ENCODE results near the gene IFT74.

Gene IFT74

GRCh38 chr9:26949637-26950069, 6.6 kb upstream of the IFT74 start:
- no peak for DNase-seq (ENCODE audit: low read depth)
- TF ChIP-seq CTCF (IDR thresholded peaks at IDR 0.05; ENCODE audit: control insufficient read depth, extremely low read depth, insufficient read depth) = no peak

GRCh38 chr9:26950521-26950920, 5.7 kb upstream of the IFT74 start:
- TF ChIP-seq CTCF (IDR thresholded peaks at IDR 0.05; ENCODE audit: control insufficient read depth, extremely low read depth, insufficient read depth) = no peak
- no peak for DNase-seq (ENCODE audit: low read depth)
- no peak overlapping the region for H3K4me3 ChIP-seq (ENCODE audit: low read depth, low read length)

More at GRCh38 chr9:26949637-26950069, 6.6 kb upstream of the IFT74 start:
- no peak overlapping the region for H3K4me3 ChIP-seq (ENCODE audit: low read depth, low read length)

- DNase-seq (ENCODE audit: low read depth) = no peak
- no peak overlapping the region for H3K4me3 ChIP-seq (ENCODE audit: low read depth, low read length)
- TF ChIP-seq CTCF (IDR thresholded peaks at IDR 0.05; ENCODE audit: control insufficient read depth, extremely low read depth, insufficient read depth) = no peak
Measured at GRCh38 chr9:26951794-26952193, 4.4 kb upstream of the IFT74 start.

- no peak overlapping the region for H3K4me3 ChIP-seq (ENCODE audit: low read depth, low read length)
- DNase-seq (ENCODE audit: low read depth) = no peak
- TF ChIP-seq CTCF (IDR thresholded peaks at IDR 0.05; ENCODE audit: control insufficient read depth, extremely low read depth, insufficient read depth) = no peak
Measured at GRCh38 chr9:26954050-26954508, 2.1 kb upstream of the IFT74 start.

- H3K4me3 ChIP-seq (ENCODE audit: low read depth, low read length) = peak overlapping the region; percentile 81
- DNase-seq (ENCODE audit: low read depth) = no peak
- TF ChIP-seq CTCF (IDR thresholded peaks at IDR 0.05; ENCODE audit: control insufficient read depth, extremely low read depth, insufficient read depth) = no peak
Measured at GRCh38 chr9:26955222-26955903, 849 bp upstream of the IFT74 start.

GRCh38 chr9:26956860-26957233, 635 bp downstream of the IFT74 start:
- H3K4me3 ChIP-seq (ENCODE audit: low read depth, low read length) = peak overlapping the region; percentile 81
- DNase-seq (ENCODE audit: low read depth) = no peak
- no peak for TF ChIP-seq CTCF (IDR thresholded peaks at IDR 0.05; ENCODE audit: control insufficient read depth, extremely low read depth, insufficient read depth)

GRCh38 chr9:26971721-26972120, 15.5 kb downstream of the IFT74 start:
- TF ChIP-seq CTCF (IDR thresholded peaks at IDR 0.05; ENCODE audit: control insufficient read depth, extremely low read depth, insufficient read depth) = no peak
- no peak overlapping the region for H3K4me3 ChIP-seq (ENCODE audit: low read depth, low read length)
- no peak for DNase-seq (ENCODE audit: low read depth)
